ENCODE data around the gene RRAS. TPM values are rescaled to one million over a fixed set of nuclear protein-coding genes. Genes with fewer than 3 reads are reported as not detected.
A peak's percentile ranks its signal among the peaks of the same experiment; 100 is the strongest.

RRAS gene
- total RNA-seq, 1 experiment from 2014 or later = 55.9 TPM

GRCh38 chr19:49663224-49663623, 23.3 kb upstream of the RRAS start:
- H3K9ac ChIP-seq (ENCODE audit: low read length) = no peak overlapping the region; the same call in 1 of the 2 replicates
- peak overlapping the region; percentile 95; the same call in 1 of the 2 replicates for H3K27ac ChIP-seq (ENCODE audit: low read depth, low read length)
- H3K36me3 ChIP-seq (ENCODE audit: control insufficient read depth in 1 of 2, insufficient read depth in 2 of 2, low read length in 2 of 2) = peaks cover 12 to 45% of the 10 kb centered on the region in 2 experiments; a peak in 3 of 4 replicates
- peak overlapping the region; percentile 78; the same call in 1 of the 2 replicates for H3K4me2 ChIP-seq (ENCODE audit: low read length)
- peak; percentile 36; the same call in 1 of the 2 replicates for TF ChIP-seq POLR2AphosphoS5 (IDR thresholded peaks at IDR 0.05; ENCODE audit: low read depth, low read length)
- TF ChIP-seq SRF (IDR thresholded peaks at IDR 0.05; ENCODE audit: low read depth) = no peak
- peaks cover 47% of the 10 kb centered on the region for H3K79me2 ChIP-seq (ENCODE audit: insufficient read depth, low read length)
- POLR2A ChIA-PET = interaction anchor here (2.5 to 2.9 kb wide), 2 partner anchors 12 to 23 kb away, joined by 24 to 53 read pairs; partner anchors contain the start of genes PRMT1 and RRAS
- no peaks in the 10 kb centered on the region for H4K20me1 ChIP-seq (ENCODE audit: insufficient read depth)
- peaks cover 6 to 24% of the 10 kb centered on the region in 2 experiments; a peak in 3 of 4 replicates for H3K4me1 ChIP-seq (ENCODE audit: control insufficient read depth in 1 of 2, insufficient read depth in 2 of 2, low read length in 2 of 2)
- ATAC-seq = no peak
- no peak overlapping the region for H3K4me3 ChIP-seq (replicated peaks in 1 of 2; ENCODE audit: low read depth in 1 of 2, low read length in 2 of 2)
- no peaks in the 10 kb centered on the region for H3K9me3 ChIP-seq (ENCODE audit: control insufficient read depth in 1 of 2, insufficient read depth in 1 of 2, low read depth in 1 of 2, low read length in 2 of 2)
- intact Hi-C loops (cut with micrococcal nuclease) = no loop called here
- H3K9me2 ChIP-seq (ENCODE audit: insufficient read depth) = no peaks in the 10 kb centered on the region
- DNase-seq (ENCODE audit: low read depth, low spot score) = no peak
- RAD21 ChIA-PET (ENCODE audit: low non-redundant PET in 1 of 2, low total read pairs in 2 of 2, uncharacterized antibody in 2 of 2, unreplicated experiment in 2 of 2) = no interaction called here
- CTCF ChIA-PET = no interaction called here
- H2AFZ ChIP-seq (ENCODE audit: low read depth, low read length, poor library complexity, severe bottlenecking) = no peak overlapping the region
- no peaks in the 10 kb centered on the region for H3K27me3 ChIP-seq (ENCODE audit: insufficient read depth, low read length)
- BruUV-seq (replicated peaks) = no TSS peak

- ATAC-seq (no peak), DNase-seq (ENCODE audit: low read depth, low spot score) (no peak)
- TSS peak; percentile 24 for BruUV-seq (replicated peaks)
- CTCF ChIA-PET = no interaction called here
- intact Hi-C loops (cut with micrococcal nuclease) = no loop called here
- Histone ChIP-seq H3K36me3 (ENCODE audit: control insufficient read depth in 1 of 2, insufficient read depth in 2 of 2, low read length in 2 of 2) (peaks cover 12 to 48% of the 10 kb centered on the region in 2 experiments; a peak in 3 of 4 replicates), H3K27me3 (ENCODE audit: insufficient read depth, low read length) (no peaks in the 10 kb centered on the region), H3K9ac (ENCODE audit: low read length) (no peak overlapping the region), H4K20me1 (ENCODE audit: insufficient read depth) (no peaks in the 10 kb centered on the region), H3K4me1 (ENCODE audit: control insufficient read depth in 1 of 2, insufficient read depth in 2 of 2, low read length in 2 of 2) (peaks cover 2 to 17% of the 10 kb centered on the region in 2 experiments; a peak in 3 of 4 replicates), H3K79me2 (ENCODE audit: insufficient read depth, low read length) (peaks cover 38% of the 10 kb centered on the region), H2AFZ (ENCODE audit: low read depth, low read length, poor library complexity, severe bottlenecking) (no peak overlapping the region), H3K27ac (ENCODE audit: low read depth, low read length) (no peak overlapping the region; the same call in 1 of the 2 replicates), H3K9me3 (ENCODE audit: control insufficient read depth in 1 of 2, insufficient read depth in 1 of 2, low read depth in 1 of 2, low read length in 2 of 2) (no peaks in the 10 kb centered on the region), H3K9me2 (ENCODE audit: insufficient read depth) (no peaks in the 10 kb centered on the region), H3K4me2 (ENCODE audit: low read length) (no peak overlapping the region), H3K4me3 (replicated peaks in 1 of 2; ENCODE audit: low read depth in 1 of 2, low read length in 2 of 2) (no peak overlapping the region)
- no peak for TF ChIP-seq ZBTB33 (IDR thresholded peaks at IDR 0.05; ENCODE audit: extremely low read depth, insufficient replicate concordance, low read length)
- TF ChIP-seq SRF (IDR thresholded peaks at IDR 0.05; ENCODE audit: low read depth) = no peak
- no peak for TF ChIP-seq EGR1 (IDR thresholded peaks at IDR 0.05; ENCODE audit: low read depth)
- no peak for TF ChIP-seq ZNF274 (IDR thresholded peaks at IDR 0.05; ENCODE audit: low read depth, low read length)
- RAD21 ChIA-PET (ENCODE audit: low non-redundant PET in 1 of 2, low total read pairs in 2 of 2, uncharacterized antibody in 2 of 2, unreplicated experiment in 2 of 2) = no interaction called here
- POLR2A ChIA-PET = interaction anchor here (1.0 to 1.8 kb wide), 2 partner anchors 15 to 21 kb away, joined by 3 to 8 read pairs; partner anchors contain the start of genes PRMT1, RRAS and SCAF1
Observed at GRCh38 chr19:49662011-49662410, 22.1 kb upstream of the RRAS start.

Measured in HCT116 (cell line).